Endothelial cell (in vitro differentiated cells): ENCODE measurements around the gene LRRC8B. TPM values are rescaled to one million over a fixed set of nuclear protein-coding genes. Genes with fewer than 3 reads are reported as not detected.

Experiments used
- DNase-seq: peaks from one replicate; pipeline ENCODE4 v3.0.0; 2021; ENCODE audit warnings: low spot score
- H3K27ac Mint-ChIP-seq: one replicate; pipeline ENCODE4 v1.8.0; 2021; ENCODE audit warnings: mixed read lengths, inconsistent platforms; ENCODE audit not compliant: unreplicated experiment
- H3K27me3 Mint-ChIP-seq: one replicate; pipeline ENCODE4 v1.8.0; 2021; ENCODE audit warnings: mild to moderate bottlenecking, moderate library complexity, mixed read lengths, inconsistent platforms; ENCODE audit not compliant: unreplicated experiment
- H3K36me3 Mint-ChIP-seq: one replicate; pipeline ENCODE4 v1.8.0; 2021; ENCODE audit warnings: mild to moderate bottlenecking, low read depth, mixed read lengths, inconsistent platforms; ENCODE audit not compliant: unreplicated experiment
- H3K4me1 Mint-ChIP-seq: one replicate; pipeline ENCODE4 v1.8.0; 2021; ENCODE audit warnings: mild to moderate bottlenecking, mixed read lengths, inconsistent platforms; ENCODE audit not compliant: unreplicated experiment
- H3K4me3 Mint-ChIP-seq: one replicate; pipeline ENCODE4 v1.8.0; 2021; ENCODE audit warnings: mild to moderate bottlenecking, mixed read lengths, inconsistent platforms; ENCODE audit not compliant: unreplicated experiment
- H3K9me3 Mint-ChIP-seq: one replicate; pipeline ENCODE4 v1.8.0; 2021; ENCODE audit warnings: mixed read lengths, inconsistent platforms; ENCODE audit not compliant: unreplicated experiment
- total RNA-seq: library from RNA; stranded (reverse); fragmentation: NEBNext Ultra II Directional; extraction: Animal tissue kit (Norgen Biotek cat#: 25700); gene quantifications from one replicate; pipeline ENCODE4 v1.2.1, GENCODE V29; 2021; ENCODE audit not compliant: unreplicated experiment
- TF ChIP-seq, protein P1 (sequence below): fragments of 200-600 bp; sonication (generic); IDR thresholded peaks from one replicate; pipeline ENCODE4 v1.5.0; 2021; ENCODE audit warnings: antibody characterized with exemption; ENCODE audit not compliant: unreplicated experiment

LRRC8B gene
- total RNA-seq, 1 donor from 2014 or later: 14.5 TPM

DNA sequence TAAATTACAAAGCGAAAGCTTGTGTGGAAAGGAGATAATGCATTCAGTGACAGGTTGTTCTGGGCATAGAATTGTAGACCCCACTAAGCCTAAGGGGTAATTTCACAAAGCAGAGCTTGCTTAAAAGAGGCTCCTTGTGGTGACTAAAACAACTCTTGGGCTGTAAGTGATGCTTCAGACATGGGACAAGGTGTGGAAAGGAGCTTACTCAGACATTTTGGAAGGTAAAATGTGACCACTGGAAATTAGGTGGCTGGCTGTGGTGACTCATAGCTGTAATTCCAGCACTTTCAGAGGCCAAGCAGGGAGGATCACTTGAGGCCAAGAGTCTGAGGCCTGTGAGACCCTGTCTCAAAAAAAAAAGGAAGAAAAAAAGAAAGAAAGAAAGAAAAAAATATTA is 57.2 kb downstream of the LRRC8B start:
- H3K36me3 Mint-ChIP-seq: peaks cover 9% of the 10 kb centered on the region
- no peak for DNase-seq
- H3K4me3 Mint-ChIP-seq: no peak overlapping the region
- no peaks in the 10 kb centered on the region for H3K9me3 Mint-ChIP-seq
- no peaks in the 10 kb centered on the region for H3K4me1 Mint-ChIP-seq
- no peak overlapping the region for H3K27ac Mint-ChIP-seq
- H3K27me3 Mint-ChIP-seq: peaks cover 1% of the 10 kb centered on the region
- TF ChIP-seq, protein P1, sequence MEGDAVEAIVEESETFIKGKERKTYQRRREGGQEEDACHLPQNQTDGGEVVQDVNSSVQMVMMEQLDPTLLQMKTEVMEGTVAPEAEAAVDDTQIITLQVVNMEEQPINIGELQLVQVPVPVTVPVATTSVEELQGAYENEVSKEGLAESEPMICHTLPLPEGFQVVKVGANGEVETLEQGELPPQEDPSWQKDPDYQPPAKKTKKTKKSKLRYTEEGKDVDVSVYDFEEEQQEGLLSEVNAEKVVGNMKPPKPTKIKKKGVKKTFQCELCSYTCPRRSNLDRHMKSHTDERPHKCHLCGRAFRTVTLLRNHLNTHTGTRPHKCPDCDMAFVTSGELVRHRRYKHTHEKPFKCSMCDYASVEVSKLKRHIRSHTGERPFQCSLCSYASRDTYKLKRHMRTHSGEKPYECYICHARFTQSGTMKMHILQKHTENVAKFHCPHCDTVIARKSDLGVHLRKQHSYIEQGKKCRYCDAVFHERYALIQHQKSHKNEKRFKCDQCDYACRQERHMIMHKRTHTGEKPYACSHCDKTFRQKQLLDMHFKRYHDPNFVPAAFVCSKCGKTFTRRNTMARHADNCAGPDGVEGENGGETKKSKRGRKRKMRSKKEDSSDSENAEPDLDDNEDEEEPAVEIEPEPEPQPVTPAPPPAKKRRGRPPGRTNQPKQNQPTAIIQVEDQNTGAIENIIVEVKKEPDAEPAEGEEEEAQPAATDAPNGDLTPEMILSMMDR: no peak

GRCh38 chr1:89582571-89582970 is 57.9 kb downstream of the LRRC8B start:
- Mint-ChIP-seq H3K27me3 (peaks cover 1% of the 10 kb centered on the region), H3K4me1 (no peaks in the 10 kb centered on the region), H3K36me3 (peaks cover 9% of the 10 kb centered on the region), H3K27ac (no peak overlapping the region), H3K9me3 (no peaks in the 10 kb centered on the region), H3K4me3 (no peak overlapping the region)
- DNase-seq: no peak
- TF ChIP-seq, protein P1: no peak

DNA sequence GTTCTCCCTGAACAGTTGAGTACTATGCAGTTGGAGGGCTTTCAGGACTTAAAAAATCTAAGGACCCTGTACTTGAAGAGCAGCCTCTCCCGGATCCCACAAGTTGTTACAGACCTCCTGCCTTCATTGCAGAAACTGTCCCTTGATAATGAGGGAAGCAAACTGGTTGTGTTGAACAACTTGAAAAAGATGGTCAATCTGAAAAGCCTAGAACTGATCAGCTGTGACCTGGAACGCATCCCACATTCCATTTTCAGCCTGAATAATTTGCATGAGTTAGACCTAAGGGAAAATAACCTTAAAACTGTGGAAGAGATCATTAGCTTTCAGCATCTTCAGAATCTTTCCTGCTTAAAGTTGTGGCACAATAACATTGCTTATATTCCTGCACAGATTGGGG is 59.6 kb downstream of the LRRC8B start:
- no peak for DNase-seq
- H3K4me3 Mint-ChIP-seq: no peak overlapping the region
- peaks cover 9% of the 10 kb centered on the region for H3K36me3 Mint-ChIP-seq
- H3K9me3 Mint-ChIP-seq: no peaks in the 10 kb centered on the region
- H3K27me3 Mint-ChIP-seq: peaks cover 1% of the 10 kb centered on the region
- H3K4me1 Mint-ChIP-seq: peaks cover 2% of the 10 kb centered on the region
- H3K27ac Mint-ChIP-seq: no peak overlapping the region
- TF ChIP-seq, protein P1: no peak

GRCh38 chr1:89584781-89585180 is 60.2 kb downstream of the LRRC8B start:
- no peak for DNase-seq
- H3K4me3 Mint-ChIP-seq: no peak overlapping the region
- H3K27ac Mint-ChIP-seq: no peak overlapping the region
- peaks cover 9% of the 10 kb centered on the region for H3K36me3 Mint-ChIP-seq
- TF ChIP-seq, protein P1: no peak
- H3K9me3 Mint-ChIP-seq: no peaks in the 10 kb centered on the region
- H3K27me3 Mint-ChIP-seq: peaks cover 1% of the 10 kb centered on the region
- H3K4me1 Mint-ChIP-seq: peaks cover 6% of the 10 kb centered on the region

GRCh38 chr1:89587729-89588161 is 63.1 kb downstream of the LRRC8B start:
- Mint-ChIP-seq H3K4me1 (peaks cover 8% of the 10 kb centered on the region), H3K27me3 (no peaks in the 10 kb centered on the region), H3K36me3 (peaks cover 7% of the 10 kb centered on the region), H3K9me3 (no peaks in the 10 kb centered on the region), H3K4me3 (no peak overlapping the region), H3K27ac (no peak overlapping the region)
- DNase-seq: no peak
- TF ChIP-seq, protein P1: no peak
